WTC11 (cell line): ENCODE data around the gene OR7E24. TPM values are rescaled to one million over a fixed set of nuclear protein-coding genes. Genes with fewer than 3 reads are reported as not detected.

Experiments used
- ATAC-seq: fragments of 200-7000 bp; cut with Tn5 transposase; 2 replicates; pipeline ENCODE4 v1.10.0; 2021; ENCODE audit warnings: mild to moderate bottlenecking, moderate library complexity
- CTCF ChIA-PET: fragments of 300-600 bp; sonication (Branson Sonifier 250); formaldehyde crosslinking; loops from one replicate; lab custom pipeline; 2021; ENCODE audit warnings: antibody characterized with exemption; lab: Charles Lee
- POLR2A ChIA-PET: fragments of 350-600 bp; sonication (Branson Sonifier 250); formaldehyde crosslinking; loops from one replicate; lab custom pipeline; 2021; ENCODE audit warnings: antibody characterized with exemption; lab: Charles Lee
- DNase-seq: peaks from one replicate; pipeline ENCODE4 v3.0.0; 2021; ENCODE audit warnings: low spot score
- H3K27ac Mint-ChIP-seq: 2 replicates; pipeline ENCODE4 v1.8.0; 2021; ENCODE audit warnings: mixed read lengths
- H3K27me3 Mint-ChIP-seq: 2 replicates; pipeline ENCODE4 v1.8.0; 2021; ENCODE audit warnings: low read depth, mild to moderate bottlenecking, moderate library complexity, mixed read lengths
- H3K36me3 Mint-ChIP-seq: 2 replicates; pipeline ENCODE4 v1.8.0; 2021; ENCODE audit warnings: mixed read lengths
- H3K4me1 Mint-ChIP-seq: 2 replicates; pipeline ENCODE4 v1.8.0; 2022; ENCODE audit warnings: mixed read lengths
- H3K4me3 Mint-ChIP-seq: 2 replicates; pipeline ENCODE4 v1.8.0; 2021; ENCODE audit warnings: mild to moderate bottlenecking, moderate library complexity, mixed read lengths
- H3K9me3 Mint-ChIP-seq: 2 replicates; pipeline ENCODE4 v1.8.0; 2021; ENCODE audit warnings: mixed read lengths
- AR ChIP-seq: fragments of 250-450 bp; sonication (Bioruptor Pico); IDR thresholded peaks from 2 replicates; pipeline ENCODE4 v1.9.0; 2021; ENCODE audit warnings: mild to moderate bottlenecking
- ATF1 ChIP-seq: sonication (generic); formaldehyde crosslinking; IDR thresholded peaks from 2 replicates; pipeline ENCODE4 v1.8.1; 2023; ENCODE audit warnings: mild to moderate bottlenecking, moderate library complexity, missing genetic modification reagents
- MLX ChIP-seq: sonication (generic); formaldehyde crosslinking; IDR thresholded peaks from 2 replicates; pipeline ENCODE4 v1.8.1; 2023; ENCODE audit warnings: mild to moderate bottlenecking, missing genetic modification reagents, moderate library complexity
- NR1H2 ChIP-seq: sonication (generic); formaldehyde crosslinking; IDR thresholded peaks from 2 replicates; pipeline ENCODE4 v1.9.0; 2021; ENCODE audit warnings: mild to moderate bottlenecking, moderate library complexity, missing genetic modification reagents
- NR2C2 ChIP-seq: sonication (generic); formaldehyde crosslinking; IDR thresholded peaks from 2 replicates; pipeline ENCODE4 v1.8.0; 2022; ENCODE audit warnings: mild to moderate bottlenecking, missing genetic modification reagents
- ZNF263 ChIP-seq: sonication (generic); formaldehyde crosslinking; IDR thresholded peaks from 2 replicates; pipeline ENCODE4 v1.8.1; 2022; ENCODE audit warnings: low read depth, mild to moderate bottlenecking, moderate library complexity, missing genetic modification reagents
- ZNF317 ChIP-seq: sonication (generic); formaldehyde crosslinking; IDR thresholded peaks from 2 replicates; pipeline ENCODE4 v1.8.1; 2023; ENCODE audit warnings: low read depth, mild to moderate bottlenecking, moderate library complexity, missing genetic modification reagents, borderline replicate concordance
- total RNA-seq: library from RNA; stranded (reverse); gene quantifications from 3 replicates; pipeline ENCODE4 v1.2.3, GENCODE V29; 2021

The OR7E24 gene
- total RNA-seq, 1 experiment from 2014 or later, result not detected

- H3K36me3 Mint-ChIP-seq, result peaks cover 82% of the 10 kb centered on the region
- TF ChIP-seq AR, result no peak
- no peak for TF ChIP-seq MLX (CRISPR knock-in tag)
- TF ChIP-seq ZNF317 (CRISPR knock-in tag), result no peak
- no peak for TF ChIP-seq ATF1
- TF ChIP-seq ZNF263 (CRISPR knock-in tag), result no peak
- no peak for TF ChIP-seq NR1H2 (CRISPR knock-in tag)
- TF ChIP-seq NR2C2 (CRISPR knock-in tag), result no peak
Observed at GRCh38 chr19:9296336-9296735, 45.6 kb downstream of the OR7E24 start.

More at GRCh38 chr19:9296336-9296735, 45.6 kb downstream of the OR7E24 start:
- DNase-seq, result no peak
- peaks cover 81% of the 10 kb centered on the region for H3K9me3 Mint-ChIP-seq
- H3K4me1 Mint-ChIP-seq, result no peaks in the 10 kb centered on the region
- no peak overlapping the region for H3K4me3 Mint-ChIP-seq
- H3K27me3 Mint-ChIP-seq, result peaks cover 7% of the 10 kb centered on the region
- CTCF ChIA-PET, result no interaction called here
- POLR2A ChIA-PET, result no interaction called here
- no peak overlapping the region for H3K27ac Mint-ChIP-seq
- ATAC-seq, result no peak

Other genes with a start within 250 kb of the OR7E24 start
- 0.04 to 0.09 TPM (median 0.07 TPM) in 3 replicates for gene MUC16, start 240.5 kb upstream of the OR7E24 start, total RNA-seq
- not detected in 3 replicates for gene OR1M1, start 163.9 kb upstream of the OR7E24 start, total RNA-seq
- gene OR7G2, start 143.5 kb upstream of the OR7E24 start, total RNA-seq, result not detected in 3 replicates
- gene OR7G1, start 135.2 kb upstream of the OR7E24 start, total RNA-seq, result not detected in 3 replicates
- gene OR7G3, start 124.0 kb upstream of the OR7E24 start, total RNA-seq, result not detected in 3 replicates
- 36.8 to 38.7 TPM (median 38.4 TPM) in 3 replicates for gene ZNF317, start 110.5 kb upstream of the OR7E24 start, total RNA-seq
- gene OR7D2, start 72.0 kb upstream of the OR7E24 start, total RNA-seq, result not detected in 3 replicates
- not detected in 3 replicates for gene OR7D4, start 31.3 kb upstream of the OR7E24 start, total RNA-seq
- gene ZNF699, start 58.9 kb downstream of the OR7E24 start, total RNA-seq, result 3.2 to 5.9 TPM (median 3.7 TPM) in 3 replicates
- gene ZNF559, start 73.2 kb downstream of the OR7E24 start, total RNA-seq, result 12.5 to 15.1 TPM (median 12.9 TPM) in 3 replicates
- gene ZNF177, start 112.1 kb downstream of the OR7E24 start, total RNA-seq, result 4.0 to 5.5 TPM (median 5.5 TPM) in 3 replicates
- gene ZNF266, start 184.6 kb downstream of the OR7E24 start, total RNA-seq, result 14.0 to 19.4 TPM (median 14.5 TPM) in 3 replicates
- gene ZNF560, start 247.7 kb downstream of the OR7E24 start, total RNA-seq, result 4.4 to 5.8 TPM (median 4.9 TPM) in 3 replicates